ENCODE results near the gene AP2A2. TPM values are rescaled to one million over a fixed set of nuclear protein-coding genes. Genes with fewer than 3 reads are reported as not detected.

AP2A2 gene
- total RNA-seq, 1 donor from 2014 or later: 58.7 TPM

DNA sequence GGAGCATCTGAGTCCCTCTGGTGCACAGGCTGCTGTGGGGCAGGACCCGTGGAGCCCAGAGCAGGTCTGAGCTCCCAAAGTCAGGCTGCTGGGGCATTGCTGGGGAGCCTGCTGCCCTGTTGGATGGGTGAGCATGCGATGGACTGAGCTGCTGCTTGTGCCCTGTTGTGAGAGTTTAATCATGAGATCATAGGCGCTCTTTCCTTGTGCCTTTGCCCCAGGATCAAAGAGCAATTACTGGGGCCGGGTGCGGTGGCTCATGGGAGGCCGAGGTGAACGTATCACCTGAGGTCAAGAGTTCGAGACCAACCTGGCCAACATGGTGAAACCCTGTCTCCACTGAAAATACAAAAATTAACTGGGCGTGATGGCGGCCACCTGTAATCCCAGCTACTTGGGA lies 73.3 kb downstream of the AP2A2 start:
- TF ChIP-seq POLR2AphosphoS5 (IDR thresholded peaks at IDR 0.05; ENCODE audit: insufficient read depth in 1 of 2, low read depth in 1 of 2) (no peak), POLR2A (IDR thresholded peaks at IDR 0.05) (no peak)
- TF ChIP-seq, protein P1, sequence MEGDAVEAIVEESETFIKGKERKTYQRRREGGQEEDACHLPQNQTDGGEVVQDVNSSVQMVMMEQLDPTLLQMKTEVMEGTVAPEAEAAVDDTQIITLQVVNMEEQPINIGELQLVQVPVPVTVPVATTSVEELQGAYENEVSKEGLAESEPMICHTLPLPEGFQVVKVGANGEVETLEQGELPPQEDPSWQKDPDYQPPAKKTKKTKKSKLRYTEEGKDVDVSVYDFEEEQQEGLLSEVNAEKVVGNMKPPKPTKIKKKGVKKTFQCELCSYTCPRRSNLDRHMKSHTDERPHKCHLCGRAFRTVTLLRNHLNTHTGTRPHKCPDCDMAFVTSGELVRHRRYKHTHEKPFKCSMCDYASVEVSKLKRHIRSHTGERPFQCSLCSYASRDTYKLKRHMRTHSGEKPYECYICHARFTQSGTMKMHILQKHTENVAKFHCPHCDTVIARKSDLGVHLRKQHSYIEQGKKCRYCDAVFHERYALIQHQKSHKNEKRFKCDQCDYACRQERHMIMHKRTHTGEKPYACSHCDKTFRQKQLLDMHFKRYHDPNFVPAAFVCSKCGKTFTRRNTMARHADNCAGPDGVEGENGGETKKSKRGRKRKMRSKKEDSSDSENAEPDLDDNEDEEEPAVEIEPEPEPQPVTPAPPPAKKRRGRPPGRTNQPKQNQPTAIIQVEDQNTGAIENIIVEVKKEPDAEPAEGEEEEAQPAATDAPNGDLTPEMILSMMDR (IDR thresholded peaks at IDR 0.05): no peak
- Histone ChIP-seq H3K27ac (no peak overlapping the region), H3K4me1 (peaks cover 9% of the 10 kb centered on the region), H3K4me3 (no peak overlapping the region), H3K27me3 (no peaks in the 10 kb centered on the region), H3K9me3 (no peaks in the 10 kb centered on the region), H3K36me3 (peaks cover 0 to 45% of the 10 kb centered on the region in 2 donors)
- no peak for DNase-seq (ENCODE audit: extremely low spot score in 2 of 2)
- intact Hi-C loops (cut with DNase I): no loop called here

DNA sequence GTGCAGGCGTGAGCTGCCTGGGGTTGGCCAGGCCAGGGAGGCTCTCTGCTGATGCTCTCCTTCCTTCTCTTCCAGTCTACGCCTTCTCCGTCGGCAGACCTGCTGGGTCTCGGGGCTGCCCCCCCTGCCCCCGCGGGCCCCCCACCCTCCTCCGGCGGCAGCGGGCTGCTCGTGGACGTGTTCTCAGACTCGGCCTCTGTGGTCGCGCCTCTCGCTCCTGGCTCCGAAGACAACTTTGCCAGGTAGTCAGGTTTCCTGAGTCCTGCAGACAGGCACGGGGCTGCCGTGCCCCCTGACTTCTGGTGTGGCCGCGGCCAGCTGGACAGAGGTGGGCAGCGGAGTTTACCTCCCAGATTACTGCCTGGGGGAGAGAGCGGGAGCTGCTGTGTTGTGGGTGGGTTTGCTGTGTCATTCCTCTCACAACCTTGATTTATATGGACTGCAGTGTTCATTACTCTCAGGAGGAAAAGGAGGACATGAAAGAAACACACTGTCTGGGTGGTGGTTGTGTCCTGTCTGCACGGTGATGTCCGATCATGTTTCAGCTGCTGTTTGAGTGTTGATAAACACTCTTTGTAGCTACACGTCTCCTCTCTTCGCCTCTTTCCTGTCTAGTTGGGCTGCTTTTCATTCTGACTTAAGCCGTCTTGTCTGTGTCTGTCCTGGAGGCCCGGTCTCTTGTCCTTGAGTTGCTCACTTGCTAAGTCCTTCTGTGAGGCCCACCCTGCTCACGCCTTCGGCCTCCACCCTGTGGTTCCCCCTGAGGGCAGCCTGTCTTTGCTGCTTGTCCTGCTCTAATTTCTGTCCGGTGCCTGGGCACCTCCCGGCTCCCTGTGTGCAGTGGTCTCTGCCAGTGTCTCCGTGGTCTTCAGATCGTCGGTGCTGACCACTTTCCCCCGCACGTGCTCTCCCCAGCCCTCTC lies 74.9 kb downstream of the AP2A2 start:
- H3K4me1 ChIP-seq: no peaks in the 10 kb centered on the region
- no peak for DNase-seq (ENCODE audit: extremely low spot score in 2 of 2)
- no peak overlapping the region for H3K27ac ChIP-seq
- TF ChIP-seq, protein P1 (IDR thresholded peaks at IDR 0.05): no peak
- TF ChIP-seq POLR2AphosphoS5 (IDR thresholded peaks at IDR 0.05; ENCODE audit: insufficient read depth in 1 of 2, low read depth in 1 of 2) (no peak), POLR2A (IDR thresholded peaks at IDR 0.05) (no peak)
- no peaks in the 10 kb centered on the region for H3K27me3 ChIP-seq
- H3K4me3 ChIP-seq: no peak overlapping the region
- intact Hi-C loops (cut with DNase I): no loop called here
- H3K36me3 ChIP-seq: peaks cover 0 to 39% of the 10 kb centered on the region in 2 donors
- no peaks in the 10 kb centered on the region for H3K9me3 ChIP-seq

DNA sequence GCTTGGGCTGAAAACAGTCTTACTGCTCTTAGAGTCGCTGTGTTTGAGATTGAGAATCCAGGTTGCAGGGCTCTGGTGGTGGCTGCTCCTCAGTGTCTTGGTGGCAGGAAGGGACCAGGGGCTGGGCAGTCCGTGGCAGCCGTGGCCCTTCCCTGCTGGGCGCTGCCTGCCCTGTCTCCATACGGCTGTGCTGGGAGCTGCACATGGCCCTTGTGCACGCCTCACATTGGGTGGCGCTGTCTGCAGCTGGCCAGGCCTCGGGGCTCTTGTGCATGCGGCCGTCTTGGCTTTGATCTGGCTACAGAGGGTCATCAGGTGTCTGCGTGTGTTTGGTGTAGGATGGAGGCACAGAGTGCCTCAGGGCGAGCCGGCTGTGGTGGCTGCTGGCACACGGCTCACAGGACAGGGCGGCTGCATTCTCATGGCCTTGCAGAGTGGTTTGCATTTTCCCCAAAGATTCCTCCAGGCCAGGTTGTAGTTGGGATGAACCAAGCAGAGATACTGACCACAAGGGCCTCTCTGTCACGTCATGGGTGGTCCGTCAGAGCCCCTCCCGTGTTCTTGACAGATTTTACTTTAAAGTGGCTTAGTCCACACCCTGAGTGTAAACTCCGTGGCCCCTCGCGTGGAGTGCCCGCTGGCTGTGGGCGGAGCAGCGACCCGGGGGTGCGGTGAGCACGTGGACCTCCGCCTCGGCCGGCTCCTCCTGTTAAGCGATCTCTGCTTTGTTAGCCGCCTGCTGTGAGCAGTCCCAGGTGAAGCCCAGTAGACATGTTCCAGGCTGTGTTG lies 76.1 kb downstream of the AP2A2 start:
- intact Hi-C loops (cut with DNase I): no loop called here
- no peak for DNase-seq (ENCODE audit: extremely low spot score in 2 of 2)
- no peaks in the 10 kb centered on the region for H3K27me3 ChIP-seq
- H3K9me3 ChIP-seq: no peaks in the 10 kb centered on the region
- TF ChIP-seq, protein P1 (IDR thresholded peaks at IDR 0.05): no peak
- TF ChIP-seq POLR2AphosphoS5 (IDR thresholded peaks at IDR 0.05; ENCODE audit: insufficient read depth in 1 of 2, low read depth in 1 of 2) (no peak), POLR2A (IDR thresholded peaks at IDR 0.05) (no peak)
- no peak overlapping the region for H3K27ac ChIP-seq
- no peak overlapping the region for H3K4me3 ChIP-seq
- H3K4me1 ChIP-seq: no peaks in the 10 kb centered on the region
- peaks cover 0 to 46% of the 10 kb centered on the region in 2 donors for H3K36me3 ChIP-seq

DNA sequence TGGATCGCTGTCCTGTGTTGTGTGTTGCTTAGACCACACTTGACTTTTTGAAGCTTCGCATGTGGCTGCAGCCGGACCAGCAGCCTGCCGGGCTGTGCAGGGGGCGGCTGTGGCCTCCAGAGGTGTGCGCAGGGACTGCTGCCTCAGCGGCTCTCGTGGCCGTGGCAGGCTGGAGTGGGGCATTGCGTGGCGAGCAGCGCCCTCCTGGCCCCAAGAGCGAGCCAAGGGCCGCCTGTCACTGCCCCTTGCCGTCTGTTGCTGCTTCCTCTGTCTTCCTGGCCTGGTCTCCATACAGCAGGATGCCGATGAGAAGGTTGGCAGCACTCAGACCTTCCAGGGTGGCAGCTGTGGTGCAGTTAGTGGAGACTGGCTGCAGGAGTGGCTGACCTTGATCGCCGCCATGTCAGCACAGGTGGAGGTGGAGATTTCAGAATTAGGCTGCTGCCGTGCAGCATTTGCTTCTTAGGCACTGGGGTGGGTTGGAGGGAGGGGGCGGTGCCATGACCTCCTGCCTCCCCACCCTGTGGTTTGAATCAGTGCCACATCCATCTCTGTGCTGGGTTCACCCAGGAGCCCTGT lies 76.8 kb downstream of the AP2A2 start:
- Histone ChIP-seq H3K4me3 (no peak overlapping the region), H3K27ac (no peak overlapping the region), H3K4me1 (no peaks in the 10 kb centered on the region), H3K9me3 (no peaks in the 10 kb centered on the region), H3K27me3 (no peaks in the 10 kb centered on the region), H3K36me3 (peaks cover 0 to 50% of the 10 kb centered on the region in 2 donors)
- TF ChIP-seq POLR2AphosphoS5 (IDR thresholded peaks at IDR 0.05; ENCODE audit: insufficient read depth in 1 of 2, low read depth in 1 of 2) (no peak), POLR2A (IDR thresholded peaks at IDR 0.05) (no peak)
- TF ChIP-seq, protein P1 (IDR thresholded peaks at IDR 0.05): no peak
- DNase-seq (ENCODE audit: extremely low spot score in 2 of 2): no peak
- intact Hi-C loops (cut with DNase I): no loop called here

Measured in vagina (tissue), 2 donors.